AG04449 (cell line): ENCODE data around the gene CNTN5.
"Not testable (repeated sequence)": the region's sequence is repeated elsewhere in the genome, so short reads cannot be mapped to it uniquely, and the experiment has no call there.

ENCODE experiments used
- CTCF ChIA-PET: fragments of 350-600 bp; formaldehyde crosslinking; extraction: SDS; loops from one replicate; lab custom pipeline; 2021; ENCODE audit warnings: antibody characterized with exemption; lab: Yijun Ruan, JAX
- POLR2A ChIA-PET: fragments of 400-600, 350-600 bp; formaldehyde crosslinking; extraction: SDS; loops from one replicate; lab custom pipeline; 2020; ENCODE audit warnings: antibody characterized with exemption, inconsistent platforms; lab: Yijun Ruan, JAX
- DNase-seq: peaks from one replicate; pipeline ENCODE4 v3.0.0-alpha.2; 2010; ENCODE audit warnings: low read depth, low spot score
- H3K4me3 ChIP-seq: 2 replicates; pipeline ENCODE4 v1.5.1; 2011; ENCODE audit warnings: low read depth, mild to moderate bottlenecking, control low read depth, low read length
- TF ChIP-seq, protein P1 (sequence below): IDR thresholded peaks from one replicate; pipeline ENCODE4 v1.5.1; 2011; ENCODE audit warnings: mild to moderate bottlenecking, moderate library complexity, low read length, control low read depth, inconsistent platforms; ENCODE audit not compliant: insufficient read depth; ENCODE audit errors: missing control alignments

The CNTN5 gene

DNA sequence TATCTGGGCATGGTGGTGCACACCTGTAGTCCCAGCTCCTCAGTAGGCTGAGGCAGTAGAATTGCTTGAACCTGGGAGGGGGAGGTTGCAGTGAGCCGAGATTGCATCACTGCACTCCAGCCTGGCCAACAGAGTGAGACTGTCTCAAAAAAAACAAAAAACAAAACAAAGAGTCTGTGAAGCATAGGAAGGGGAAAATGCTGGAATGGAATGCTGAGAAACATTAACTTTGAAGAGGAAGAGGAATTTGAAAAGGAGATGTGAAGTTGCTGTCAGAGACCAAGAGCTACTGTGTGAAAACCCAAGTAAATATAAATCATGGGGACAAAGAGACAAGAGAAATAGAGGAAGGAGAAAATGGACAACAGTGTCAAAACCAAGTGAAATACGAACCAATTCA, 1211.3 kb downstream of the CNTN5 start:
- TF ChIP-seq, protein P1, sequence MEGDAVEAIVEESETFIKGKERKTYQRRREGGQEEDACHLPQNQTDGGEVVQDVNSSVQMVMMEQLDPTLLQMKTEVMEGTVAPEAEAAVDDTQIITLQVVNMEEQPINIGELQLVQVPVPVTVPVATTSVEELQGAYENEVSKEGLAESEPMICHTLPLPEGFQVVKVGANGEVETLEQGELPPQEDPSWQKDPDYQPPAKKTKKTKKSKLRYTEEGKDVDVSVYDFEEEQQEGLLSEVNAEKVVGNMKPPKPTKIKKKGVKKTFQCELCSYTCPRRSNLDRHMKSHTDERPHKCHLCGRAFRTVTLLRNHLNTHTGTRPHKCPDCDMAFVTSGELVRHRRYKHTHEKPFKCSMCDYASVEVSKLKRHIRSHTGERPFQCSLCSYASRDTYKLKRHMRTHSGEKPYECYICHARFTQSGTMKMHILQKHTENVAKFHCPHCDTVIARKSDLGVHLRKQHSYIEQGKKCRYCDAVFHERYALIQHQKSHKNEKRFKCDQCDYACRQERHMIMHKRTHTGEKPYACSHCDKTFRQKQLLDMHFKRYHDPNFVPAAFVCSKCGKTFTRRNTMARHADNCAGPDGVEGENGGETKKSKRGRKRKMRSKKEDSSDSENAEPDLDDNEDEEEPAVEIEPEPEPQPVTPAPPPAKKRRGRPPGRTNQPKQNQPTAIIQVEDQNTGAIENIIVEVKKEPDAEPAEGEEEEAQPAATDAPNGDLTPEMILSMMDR, result no peak
- CTCF ChIA-PET, result no interaction called here
- DNase-seq, result no peak
- POLR2A ChIA-PET, result no interaction called here
- no peak overlapping the region for H3K4me3 ChIP-seq

DNA sequence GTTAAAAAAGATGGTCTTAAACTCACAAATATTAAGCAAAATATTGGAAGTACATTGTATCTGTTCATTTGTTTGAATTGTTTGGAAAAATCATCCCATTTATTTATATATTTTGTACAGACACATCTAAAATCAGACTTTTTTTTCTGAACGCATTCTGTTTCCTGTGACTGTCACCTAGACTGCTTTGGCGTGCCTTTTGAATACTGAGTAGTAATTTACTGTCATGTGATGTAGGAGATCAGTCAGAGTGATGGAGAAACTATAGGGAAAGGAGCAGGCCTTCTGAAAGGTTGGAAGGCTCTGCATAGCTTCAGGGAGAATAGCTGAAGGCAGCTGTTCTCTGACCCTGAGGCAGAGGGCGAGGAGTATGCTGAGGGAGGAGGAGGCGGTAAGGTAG, 1214.3 kb downstream of the CNTN5 start:
- no peak for DNase-seq
- TF ChIP-seq, protein P1, result no peak
- POLR2A ChIA-PET, result no interaction called here
- CTCF ChIA-PET, result no interaction called here
- no peak overlapping the region for H3K4me3 ChIP-seq

GRCh38 chr11:100240025-100240539, 1219.3 kb downstream of the CNTN5 start:
- ChIA-PET POLR2A (no interaction called here), CTCF (no interaction called here)
- TF ChIP-seq, protein P1, result no peak
- no peak for DNase-seq
- no peak overlapping the region for H3K4me3 ChIP-seq

- DNase-seq, result no peak
- TF ChIP-seq, protein P1, result no peak
- H3K4me3 ChIP-seq, result no peak overlapping the region
- ChIA-PET CTCF (no interaction called here), POLR2A (no interaction called here)
Measured at GRCh38 chr11:100247704-100248103, 1227.0 kb downstream of the CNTN5 start.

- CTCF ChIA-PET, DNase-seq, POLR2A ChIA-PET, H3K4me3 ChIP-seq: not testable (repeated sequence)
Measured at GRCh38 chr11:100257238-100257803, 1236.6 kb downstream of the CNTN5 start.

- ChIA-PET POLR2A (no interaction called here), CTCF (no interaction called here)
- TF ChIP-seq, protein P1, result no peak
- H3K4me3 ChIP-seq, result no peak overlapping the region
- no peak for DNase-seq
Measured at GRCh38 chr11:100269516-100269915, 1248.8 kb downstream of the CNTN5 start.
